ENCODE data around the gene NOTCH2NLA.
"Not testable (repeated sequence)": the region's sequence is repeated elsewhere in the genome, so short reads cannot be mapped to it uniquely, and the experiment has no call there.

NOTCH2NLA gene

GRCh38 chr1:146228710-146229477 lies at the start of gene NOTCH2NLA:
Gene NOTCH2NLA, minus strand, starts transcription at chr1:146229021. Its CDS starts 39,684 bp downstream, at chr1:146189337.
- peak within 1 kb of the TSS; percentile 51 for H3K4me3 ChIP-seq (ENCODE audit: control insufficient read depth, low read depth, low read length)
- DNase-seq (ENCODE audit: low read depth): not testable (repeated sequence)

GRCh38 chr1:146278346-146278745 lies 49.5 kb upstream of the NOTCH2NLA start:
- not testable (repeated sequence) for DNase-seq (ENCODE audit: low read depth); H3K4me3 ChIP-seq (ENCODE audit: control insufficient read depth, low read depth, low read length)

GRCh38 chr1:146277087-146277486 lies 48.3 kb upstream of the NOTCH2NLA start:
- not testable (repeated sequence) for H3K4me3 ChIP-seq (ENCODE audit: control insufficient read depth, low read depth, low read length); DNase-seq (ENCODE audit: low read depth)

GRCh38 chr1:146274083-146274482 lies 45.3 kb upstream of the NOTCH2NLA start:
- H3K4me3 ChIP-seq (ENCODE audit: control insufficient read depth, low read depth, low read length); DNase-seq (ENCODE audit: low read depth): not testable (repeated sequence)

GRCh38 chr1:146273194-146273593 lies 44.4 kb upstream of the NOTCH2NLA start:
- not testable (repeated sequence) for DNase-seq (ENCODE audit: low read depth)

GRCh38 chr1:146272734-146273133 lies 43.9 kb upstream of the NOTCH2NLA start:
- not testable (repeated sequence) for H3K4me3 ChIP-seq (ENCODE audit: control insufficient read depth, low read depth, low read length); DNase-seq (ENCODE audit: low read depth)

More at GRCh38 chr1:146273194-146273593, 44.4 kb upstream of the NOTCH2NLA start:
- H3K4me3 ChIP-seq (ENCODE audit: control insufficient read depth, low read depth, low read length): not testable (repeated sequence)

- not testable (repeated sequence) for DNase-seq (ENCODE audit: low read depth); H3K4me3 ChIP-seq (ENCODE audit: control insufficient read depth, low read depth, low read length)
Measured at GRCh38 chr1:146271977-146272376, 43.2 kb upstream of the NOTCH2NLA start.

GRCh38 chr1:146270129-146270528 lies 41.3 kb upstream of the NOTCH2NLA start:
- DNase-seq (ENCODE audit: low read depth); H3K4me3 ChIP-seq (ENCODE audit: control insufficient read depth, low read depth, low read length): not testable (repeated sequence)

GRCh38 chr1:146266179-146266748 lies 37.4 kb upstream of the NOTCH2NLA start:
- DNase-seq (ENCODE audit: low read depth): not testable (repeated sequence)

GRCh38 chr1:146264761-146265160 lies 35.9 kb upstream of the NOTCH2NLA start:
- not testable (repeated sequence) for DNase-seq (ENCODE audit: low read depth); H3K4me3 ChIP-seq (ENCODE audit: control insufficient read depth, low read depth, low read length)

More at GRCh38 chr1:146266179-146266748, 37.4 kb upstream of the NOTCH2NLA start:
- not testable (repeated sequence) for H3K4me3 ChIP-seq (ENCODE audit: control insufficient read depth, low read depth, low read length)

- H3K4me3 ChIP-seq (ENCODE audit: control insufficient read depth, low read depth, low read length); DNase-seq (ENCODE audit: low read depth): not testable (repeated sequence)
Measured at GRCh38 chr1:146260006-146260730, 31.3 kb upstream of the NOTCH2NLA start.

- DNase-seq (ENCODE audit: low read depth): not testable (repeated sequence)
Measured at GRCh38 chr1:146257992-146258552, 29.3 kb upstream of the NOTCH2NLA start.

GRCh38 chr1:146254569-146255197 lies 25.9 kb upstream of the NOTCH2NLA start:
- H3K4me3 ChIP-seq (ENCODE audit: control insufficient read depth, low read depth, low read length); DNase-seq (ENCODE audit: low read depth): not testable (repeated sequence)

More at GRCh38 chr1:146257992-146258552, 29.3 kb upstream of the NOTCH2NLA start:
- H3K4me3 ChIP-seq (ENCODE audit: control insufficient read depth, low read depth, low read length): not testable (repeated sequence)

GRCh38 chr1:146253249-146253855 lies 24.5 kb upstream of the NOTCH2NLA start:
- not testable (repeated sequence) for DNase-seq (ENCODE audit: low read depth); H3K4me3 ChIP-seq (ENCODE audit: control insufficient read depth, low read depth, low read length)

- H3K4me3 ChIP-seq (ENCODE audit: control insufficient read depth, low read depth, low read length); DNase-seq (ENCODE audit: low read depth): not testable (repeated sequence)
Measured at GRCh38 chr1:146251523-146251922, 22.7 kb upstream of the NOTCH2NLA start.

GRCh38 chr1:146248643-146249042 lies 19.8 kb upstream of the NOTCH2NLA start:
- DNase-seq (ENCODE audit: low read depth); H3K4me3 ChIP-seq (ENCODE audit: control insufficient read depth, low read depth, low read length): not testable (repeated sequence)

- H3K4me3 ChIP-seq (ENCODE audit: control insufficient read depth, low read depth, low read length); DNase-seq (ENCODE audit: low read depth): not testable (repeated sequence)
Measured at GRCh38 chr1:146236626-146237025, 7.8 kb upstream of the NOTCH2NLA start.

All from AG09309 (cell line).